ENCODE data around the gene GRIP2.

Gene GRIP2

GRCh38 chr3:14485981-14486380 is 54.2 kb downstream of the GRIP2 start:
- DNase-seq (ENCODE audit: low read depth in 2 of 2) = no peak

GRCh38 chr3:14484741-14485140 is 55.4 kb downstream of the GRIP2 start:
- no peak for DNase-seq (ENCODE audit: low read depth in 2 of 2)

DNA sequence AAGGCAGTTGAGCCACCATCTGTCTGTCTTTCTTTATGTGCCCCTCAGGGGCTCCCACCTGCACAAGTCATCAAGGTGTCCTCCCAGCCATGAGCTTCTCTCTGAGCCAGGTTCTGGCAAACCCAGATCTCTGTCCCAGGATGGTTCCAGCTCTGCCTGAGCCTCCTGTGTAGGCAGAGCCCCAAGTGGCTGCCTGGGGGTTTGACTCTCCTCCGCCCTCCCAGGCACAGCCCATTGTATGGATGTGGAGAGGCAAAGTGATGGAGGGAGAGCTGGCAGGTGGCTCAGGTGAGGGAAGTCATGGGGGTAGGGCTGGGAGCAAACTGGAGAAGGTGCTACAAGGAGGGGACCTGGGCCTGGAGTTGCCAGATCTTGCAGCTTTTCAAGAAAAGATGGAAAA is 56.9 kb downstream of the GRIP2 start:
- DNase-seq (ENCODE audit: low read depth in 2 of 2) = no peak

DNA sequence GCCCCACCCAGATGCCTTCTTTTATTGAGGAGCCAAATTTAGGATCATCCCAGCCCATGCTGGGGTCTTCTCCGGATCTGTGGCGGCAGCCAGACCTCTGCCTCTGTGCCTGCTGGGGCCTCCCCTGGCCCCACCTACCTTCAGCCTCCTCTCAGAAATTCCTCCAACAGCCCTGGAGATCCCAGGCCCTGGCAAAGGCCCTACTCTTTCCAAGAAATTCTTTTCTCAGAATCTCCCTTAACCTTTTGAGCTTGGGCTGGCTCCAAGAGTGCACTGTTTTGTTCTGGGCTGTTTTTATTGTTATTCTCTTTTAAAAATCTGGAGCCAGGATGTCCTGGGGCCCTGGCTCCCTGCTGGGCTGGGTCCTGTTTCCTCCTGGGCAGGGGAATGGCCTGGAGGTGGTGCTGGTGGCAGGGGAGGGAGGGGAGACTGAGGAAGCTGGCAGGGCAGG is 57.8 kb downstream of the GRIP2 start:
- no peak for DNase-seq (ENCODE audit: low read depth in 2 of 2)

GRCh38 chr3:14481646-14482036 is 58.5 kb downstream of the GRIP2 start:
- DNase-seq (ENCODE audit: low read depth in 2 of 2) = no peak

DNA sequence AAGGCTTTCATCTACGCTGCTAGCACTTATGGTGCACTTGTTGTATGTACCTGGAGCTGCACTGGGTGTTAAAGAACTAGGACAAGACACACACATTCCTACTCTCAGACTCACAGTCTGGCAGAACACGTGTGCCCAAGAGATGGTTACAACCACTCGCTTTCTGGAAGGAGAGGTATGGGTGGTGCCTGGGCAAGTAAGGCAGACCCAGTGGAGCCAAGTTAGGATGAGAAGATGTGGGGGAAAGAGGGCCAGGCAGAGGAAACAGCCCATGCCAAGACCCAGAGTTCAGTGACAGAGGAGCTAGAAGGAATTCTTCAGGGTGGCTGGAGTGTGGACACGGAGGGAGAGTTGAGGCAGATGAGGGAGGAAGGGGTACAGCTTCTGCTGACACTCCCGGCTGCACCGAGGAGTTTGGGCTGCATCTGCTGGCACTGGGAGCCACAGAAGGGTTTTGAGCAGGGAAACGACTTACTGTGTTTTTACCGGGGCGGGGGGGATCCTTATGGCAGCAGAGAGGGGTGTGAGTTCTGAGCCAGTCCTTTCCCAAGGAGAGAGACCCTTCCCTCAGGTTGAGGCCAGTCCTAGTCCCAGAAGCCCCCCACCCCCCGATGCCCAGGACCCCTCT is 59.0 kb downstream of the GRIP2 start:
- DNase-seq (ENCODE audit: low read depth in 2 of 2) = no peak

DNA sequence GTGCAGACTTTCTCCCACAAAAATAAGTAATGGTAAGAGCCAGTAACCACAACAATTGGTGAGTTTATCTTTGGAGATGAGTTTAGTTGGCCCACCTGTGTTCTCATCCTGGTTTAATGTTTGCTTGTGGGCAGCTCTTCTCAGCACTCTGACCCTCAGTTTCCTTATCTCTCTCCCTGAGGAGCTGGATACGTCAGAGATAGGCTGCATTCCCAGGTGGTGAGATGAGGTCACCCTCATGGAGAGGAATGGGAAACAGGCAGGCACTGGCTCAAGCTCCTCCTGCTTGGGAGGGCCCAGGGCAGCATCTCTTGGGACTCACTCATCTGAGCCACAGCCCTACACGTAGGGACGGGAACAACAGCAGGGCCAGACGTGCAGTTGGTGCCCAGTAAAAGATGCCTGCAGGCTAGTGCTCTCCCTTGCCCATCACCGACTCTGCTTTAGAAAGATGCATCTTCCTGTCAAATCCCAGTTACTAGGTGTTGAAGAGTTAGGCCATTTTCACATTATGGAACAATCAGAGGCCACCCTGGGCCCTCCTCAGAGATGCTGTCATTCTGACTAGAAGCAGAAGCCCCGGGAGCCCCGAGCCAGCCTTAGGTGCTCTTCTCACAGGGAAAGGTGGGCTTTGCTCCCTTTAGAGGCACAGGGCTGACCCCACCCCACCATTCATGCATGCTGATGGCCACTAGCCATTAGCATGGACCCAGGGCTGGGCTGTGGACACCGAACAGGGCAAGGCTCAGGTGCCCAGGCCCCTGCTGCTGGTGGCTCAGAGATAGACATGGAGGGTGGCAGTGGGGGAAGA is 59.7 kb downstream of the GRIP2 start:
- DNase-seq (ENCODE audit: low read depth in 2 of 2) = no peak

- DNase-seq (ENCODE audit: low read depth in 2 of 2) = no peak
Observed at GRCh38 chr3:14479591-14479990, 60.6 kb downstream of the GRIP2 start.

DNA sequence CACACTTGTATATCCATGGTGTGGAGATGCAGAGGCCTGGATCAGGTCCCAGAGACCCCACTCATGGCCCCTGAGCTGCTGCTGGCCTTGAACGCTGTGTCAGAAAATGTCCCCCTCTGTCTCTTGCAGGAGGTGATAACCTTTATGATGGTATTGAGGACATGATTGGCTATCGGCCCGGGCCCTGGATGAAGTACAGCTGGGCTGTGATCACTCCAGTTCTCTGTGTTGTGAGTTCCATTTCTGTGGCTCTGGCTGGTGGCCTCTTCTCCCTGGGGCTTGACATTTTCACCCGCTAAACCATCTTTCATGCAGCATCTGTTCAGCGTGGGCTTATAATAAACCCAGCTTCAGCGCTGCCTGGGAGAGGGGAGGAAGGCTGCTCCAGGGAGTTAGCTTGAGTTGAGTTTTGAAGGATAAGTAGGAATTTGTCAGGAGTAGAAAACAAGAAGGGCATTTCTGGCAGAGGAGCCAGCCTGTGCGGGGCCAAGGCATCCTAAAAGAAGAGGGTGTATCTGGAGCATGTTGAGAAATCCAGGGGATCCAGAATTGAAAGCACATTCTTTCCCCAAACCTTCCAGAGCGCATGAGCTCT is 61.1 kb downstream of the GRIP2 start:
- DNase-seq (ENCODE audit: low read depth in 2 of 2) = no peak

- no peak for DNase-seq (ENCODE audit: low read depth in 2 of 2)
Observed at GRCh38 chr3:14477311-14477935, 62.7 kb downstream of the GRIP2 start.

DNA sequence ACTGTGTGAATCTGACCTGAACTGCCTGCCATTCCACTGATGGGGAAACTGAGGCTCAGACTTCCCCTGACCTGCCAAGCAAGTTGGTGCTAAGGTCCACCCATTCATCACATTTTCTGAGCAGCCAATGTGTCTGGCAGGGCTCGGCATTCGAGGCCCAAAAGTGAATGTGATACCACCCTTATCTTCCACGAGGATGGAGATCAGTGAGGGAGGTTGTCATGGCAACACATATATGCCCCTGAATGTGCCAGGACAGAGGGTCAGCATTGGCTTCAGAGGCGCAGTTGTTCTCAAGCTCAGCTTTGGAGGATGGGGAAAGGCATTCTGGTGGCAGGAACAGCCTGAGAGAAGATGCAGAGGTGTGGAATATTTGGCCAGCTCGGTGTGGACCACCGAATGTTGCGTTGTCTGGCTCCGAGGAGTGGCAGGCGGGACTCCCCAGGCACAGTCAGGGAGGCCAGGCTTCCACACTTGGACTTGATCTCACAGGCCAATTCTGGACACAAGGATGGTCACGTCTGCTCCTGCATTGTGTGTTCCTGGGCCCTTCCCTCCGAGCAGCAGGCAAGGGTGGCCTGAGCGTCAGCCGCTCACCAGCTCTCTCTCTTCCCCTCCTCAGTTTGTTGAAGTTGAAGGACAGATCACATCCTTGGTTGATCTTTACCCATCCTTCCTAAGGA is 63.4 kb downstream of the GRIP2 start:
- DNase-seq (ENCODE audit: low read depth in 2 of 2) = no peak

DNA sequence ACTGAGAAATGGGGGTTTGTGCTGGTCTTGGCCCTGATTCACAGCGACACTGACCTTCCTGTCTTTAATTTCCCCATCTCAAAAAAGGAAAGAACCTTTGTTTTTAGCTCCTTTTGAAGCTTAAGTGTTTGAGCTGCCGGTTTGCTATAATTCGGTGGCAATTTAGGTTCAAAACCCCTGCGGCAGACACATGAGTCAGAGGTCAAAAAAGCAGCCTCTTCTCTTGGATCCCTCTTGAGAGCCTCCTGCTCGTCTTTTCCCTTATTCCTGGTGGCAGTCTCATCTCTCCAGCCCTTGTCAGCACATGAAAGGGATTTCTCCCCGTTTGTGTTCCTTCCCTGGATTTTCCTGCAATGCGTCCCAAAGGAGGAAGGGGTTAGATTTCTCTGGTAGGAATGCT is 64.5 kb downstream of the GRIP2 start:
- no peak for DNase-seq (ENCODE audit: low read depth in 2 of 2)

- no peak for DNase-seq (ENCODE audit: low read depth in 2 of 2)
Observed at GRCh38 chr3:14474363-14475081, 65.6 kb downstream of the GRIP2 start.

DNA sequence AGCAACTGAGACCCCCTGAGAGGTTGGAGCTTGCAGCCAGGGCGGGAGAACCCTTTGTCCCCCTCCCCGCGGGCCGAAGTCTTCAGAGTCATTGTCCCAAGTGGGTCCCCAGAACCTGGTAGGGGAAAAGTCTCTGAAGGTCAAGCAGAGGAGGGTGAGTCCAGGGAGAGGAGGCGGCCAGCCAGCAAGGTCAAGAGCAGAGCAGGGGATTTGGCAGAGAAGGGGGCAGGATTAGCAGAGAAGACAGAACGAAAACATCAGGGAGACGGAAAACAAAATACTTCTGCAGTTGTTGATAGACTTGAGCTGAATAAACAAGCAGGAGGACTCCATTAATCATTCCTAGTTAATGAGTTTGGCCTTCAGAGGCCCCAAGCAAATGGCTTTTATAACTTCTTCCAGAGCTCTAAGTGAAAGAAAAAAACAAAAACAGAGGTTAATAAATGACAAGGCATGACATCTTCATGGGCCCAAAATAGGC is 66.7 kb downstream of the GRIP2 start:
- DNase-seq (ENCODE audit: low read depth in 2 of 2) = no peak

- DNase-seq (ENCODE audit: low read depth in 2 of 2) = no peak
Observed at GRCh38 chr3:14472471-14473351, 67.4 kb downstream of the GRIP2 start.

GRCh38 chr3:14471690-14472089 is 68.5 kb downstream of the GRIP2 start:
- no peak for DNase-seq (ENCODE audit: low read depth in 2 of 2)

- no peak for DNase-seq (ENCODE audit: low read depth in 2 of 2)
Observed at GRCh38 chr3:14471016-14471415, 69.1 kb downstream of the GRIP2 start.

- DNase-seq (ENCODE audit: low read depth in 2 of 2) = no peak
Observed at GRCh38 chr3:14470461-14470860, 69.7 kb downstream of the GRIP2 start.

DNA sequence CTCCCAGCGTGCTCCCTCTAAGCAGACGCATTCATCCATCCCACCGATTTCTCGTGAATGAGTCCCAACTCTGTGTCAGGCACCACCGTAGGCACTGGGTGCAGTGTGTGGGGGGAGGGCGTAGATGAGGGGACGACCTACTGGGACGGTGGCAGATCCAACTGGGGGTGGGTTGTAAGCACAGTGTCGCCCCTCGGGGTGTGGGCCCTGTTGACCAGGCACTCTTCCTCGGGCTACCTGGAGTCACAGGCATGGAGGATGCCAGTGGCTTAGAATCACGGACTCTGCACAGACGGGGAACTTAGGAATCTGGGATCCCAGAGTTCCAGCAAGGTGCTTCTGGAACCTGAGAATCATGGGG is 71.5 kb downstream of the GRIP2 start:
- DNase-seq (ENCODE audit: low read depth in 2 of 2) = no peak

Data from stimulated activated CD4-positive, alpha-beta T cell treated with anti-CD3 and anti-CD28 coated beads, Interleukin-1b, Interleukin-23, amount 100 ng/mL, for 1 hour (primary cell).